PFSK-1 (cell line): ENCODE results near the gene CCDC63.

ENCODE experiments used
- FOXP2 ChIP-seq: optimal IDR thresholded peaks from 2 replicates; pipeline ENCODE3; 2011; ENCODE audit warnings: borderline replicate concordance, control low read depth, inconsistent platforms; ENCODE audit not compliant: insufficient read depth; ENCODE audit errors: extremely low read length, extremely low read depth
- POLR2AphosphoS5 ChIP-seq: IDR thresholded peaks from 2 replicates; pipeline ENCODE4 v1.6.1; 2012; ENCODE audit warnings: low read depth, mild to moderate bottlenecking, control low read depth, low read length, moderate library complexity
- REST ChIP-seq, 2 experiments: IDR thresholded peaks; 2 replicates each; pipeline versions ENCODE4 v1.6.1 to v1.8.0; 2011 to 2012; ENCODE audit warnings: low read depth in 2 of 2, low read length in 2 of 2, control low read depth in 1 of 2, inconsistent platforms in 1 of 2, mild to moderate bottlenecking in 1 of 2, moderate library complexity in 1 of 2; ENCODE audit not compliant: insufficient read depth in 1 of 2
- SIN3A ChIP-seq: IDR thresholded peaks from 2 replicates; pipeline ENCODE4 v1.6.1; 2012; ENCODE audit warnings: mild to moderate bottlenecking, low read length, moderate library complexity, borderline replicate concordance; ENCODE audit not compliant: insufficient read depth
- TAF1 ChIP-seq: IDR thresholded peaks from 2 replicates; pipeline ENCODE4 v1.6.1; 2012; ENCODE audit warnings: low read length, control low read depth, borderline replicate concordance; ENCODE audit not compliant: insufficient read depth

Gene CCDC63

GRCh38 chr12:110943373-110943772 is 96.6 kb downstream of the CCDC63 start:
- TF ChIP-seq SIN3A (no peak), TAF1 (no peak), POLR2AphosphoS5 (no peak), FOXP2 (no peak), REST (IDR thresholded peaks at IDR 0.05; ENCODE audit: insufficient read depth in 1 of 2, low read depth in 2 of 2, low read length in 2 of 2) (no peak)

DNA sequence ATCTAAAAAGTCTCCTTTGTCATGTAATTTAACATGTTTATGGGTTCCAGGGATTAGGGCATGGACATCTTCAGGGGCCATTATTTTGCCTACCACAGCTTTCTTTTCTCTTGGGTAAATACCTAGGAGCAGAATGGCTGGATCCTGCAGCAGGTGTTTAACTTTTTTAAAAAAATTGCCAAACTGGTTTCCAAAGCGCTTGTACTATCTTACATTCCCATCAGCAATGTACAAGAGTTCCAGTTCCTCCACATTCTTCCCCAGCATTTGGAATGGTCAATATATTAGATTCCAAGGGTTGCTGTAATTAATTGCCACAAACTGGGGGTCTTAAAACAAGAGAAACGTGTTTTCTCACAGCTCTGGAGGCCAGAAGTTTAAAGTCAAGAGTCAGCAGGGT is 101.3 kb downstream of the CCDC63 start:
- TF ChIP-seq SIN3A (no peak), FOXP2 (no peak), TAF1 (no peak), POLR2AphosphoS5 (no peak), REST (IDR thresholded peaks at IDR 0.05; ENCODE audit: insufficient read depth in 1 of 2, low read depth in 2 of 2, low read length in 2 of 2) (no peak)
